ENCODE data around the gene POLD4.
"Not testable (repeated sequence)": the region's sequence is repeated elsewhere in the genome, so short reads cannot be mapped to it uniquely, and the experiment has no call there.

POLD4 gene

GRCh38 chr11:67323526-67323925 lies 29.8 kb downstream of the POLD4 start:
- TF ChIP-seq, protein P1, sequence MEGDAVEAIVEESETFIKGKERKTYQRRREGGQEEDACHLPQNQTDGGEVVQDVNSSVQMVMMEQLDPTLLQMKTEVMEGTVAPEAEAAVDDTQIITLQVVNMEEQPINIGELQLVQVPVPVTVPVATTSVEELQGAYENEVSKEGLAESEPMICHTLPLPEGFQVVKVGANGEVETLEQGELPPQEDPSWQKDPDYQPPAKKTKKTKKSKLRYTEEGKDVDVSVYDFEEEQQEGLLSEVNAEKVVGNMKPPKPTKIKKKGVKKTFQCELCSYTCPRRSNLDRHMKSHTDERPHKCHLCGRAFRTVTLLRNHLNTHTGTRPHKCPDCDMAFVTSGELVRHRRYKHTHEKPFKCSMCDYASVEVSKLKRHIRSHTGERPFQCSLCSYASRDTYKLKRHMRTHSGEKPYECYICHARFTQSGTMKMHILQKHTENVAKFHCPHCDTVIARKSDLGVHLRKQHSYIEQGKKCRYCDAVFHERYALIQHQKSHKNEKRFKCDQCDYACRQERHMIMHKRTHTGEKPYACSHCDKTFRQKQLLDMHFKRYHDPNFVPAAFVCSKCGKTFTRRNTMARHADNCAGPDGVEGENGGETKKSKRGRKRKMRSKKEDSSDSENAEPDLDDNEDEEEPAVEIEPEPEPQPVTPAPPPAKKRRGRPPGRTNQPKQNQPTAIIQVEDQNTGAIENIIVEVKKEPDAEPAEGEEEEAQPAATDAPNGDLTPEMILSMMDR (IDR thresholded peaks at IDR 0.05; ENCODE audit: borderline replicate concordance, control extremely low read depth, extremely low read depth, insufficient read depth, missing control alignments), result no peak
- in situ Hi-C loops (cut with MboI; ENCODE audit: low sequenced_read_pairs, unreplicated experiment), result no loop called here
- no peak for DNase-seq (ENCODE audit: low spot score)

DNA sequence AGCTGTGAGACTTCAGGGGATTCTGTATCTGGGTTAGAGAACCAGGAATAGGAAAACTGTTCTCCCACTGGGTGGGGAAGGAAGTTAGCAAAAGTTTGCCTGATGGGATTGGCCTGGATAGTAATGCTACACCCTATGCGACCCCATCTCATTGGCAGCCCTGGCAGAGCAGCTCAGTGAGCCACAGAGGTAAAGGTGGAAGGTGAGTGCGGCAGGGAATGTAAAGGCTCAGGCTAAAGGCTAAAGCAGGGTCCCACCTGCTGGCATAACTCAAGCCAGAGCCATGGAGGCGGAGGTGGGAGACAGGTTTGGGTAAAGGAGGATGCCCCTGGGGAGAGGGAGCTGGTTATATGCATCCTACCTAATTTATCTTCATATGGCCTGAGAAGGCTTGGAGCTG lies 31.3 kb downstream of the POLD4 start:
- DNase-seq (ENCODE audit: low spot score), result no peak
- TF ChIP-seq, protein P1 (IDR thresholded peaks at IDR 0.05; ENCODE audit: borderline replicate concordance, control extremely low read depth, extremely low read depth, insufficient read depth, missing control alignments), result no peak
- in situ Hi-C loops (cut with MboI; ENCODE audit: low sequenced_read_pairs, unreplicated experiment), result no loop called here

- no peak for DNase-seq (ENCODE audit: low spot score)
- TF ChIP-seq, protein P1 (IDR thresholded peaks at IDR 0.05; ENCODE audit: borderline replicate concordance, control extremely low read depth, extremely low read depth, insufficient read depth, missing control alignments), result no peak
- in situ Hi-C loops (cut with MboI; ENCODE audit: low sequenced_read_pairs, unreplicated experiment), result no loop called here
These were observed 32.0 kb downstream of the POLD4 start for GRCh38 chr11:67321313-67321871.

- no peak for DNase-seq (ENCODE audit: low spot score)
- in situ Hi-C loops (cut with MboI; ENCODE audit: low sequenced_read_pairs, unreplicated experiment), result no loop called here
- TF ChIP-seq, protein P1 (IDR thresholded peaks at IDR 0.05; ENCODE audit: borderline replicate concordance, control extremely low read depth, extremely low read depth, insufficient read depth, missing control alignments), result no peak
These were observed 32.7 kb downstream of the POLD4 start for GRCh38 chr11:67320691-67321090.

GRCh38 chr11:67320011-67320410 lies 33.3 kb downstream of the POLD4 start:
- in situ Hi-C loops (cut with MboI; ENCODE audit: low sequenced_read_pairs, unreplicated experiment), result no loop called here
- TF ChIP-seq, protein P1 (IDR thresholded peaks at IDR 0.05; ENCODE audit: borderline replicate concordance, control extremely low read depth, extremely low read depth, insufficient read depth, missing control alignments), result no peak
- DNase-seq (ENCODE audit: low spot score), result no peak

GRCh38 chr11:67318876-67319275 lies 34.5 kb downstream of the POLD4 start:
- in situ Hi-C loops (cut with MboI; ENCODE audit: low sequenced_read_pairs, unreplicated experiment), result not testable (repeated sequence)

GRCh38 chr11:67317888-67318555 lies 35.3 kb downstream of the POLD4 start:
- TF ChIP-seq, protein P1 (IDR thresholded peaks at IDR 0.05; ENCODE audit: borderline replicate concordance, control extremely low read depth, extremely low read depth, insufficient read depth, missing control alignments), result no peak
- DNase-seq (ENCODE audit: low spot score), result no peak
- in situ Hi-C loops (cut with MboI; ENCODE audit: low sequenced_read_pairs, unreplicated experiment), result no loop called here

More at GRCh38 chr11:67318876-67319275, 34.5 kb downstream of the POLD4 start:
- not testable (repeated sequence) for DNase-seq (ENCODE audit: low spot score)
